Activated B cell treated with CpG ODN at 0.5 μM for 24 hours (primary cell): Measurements from ENCODE around the gene SHANK1. TPM values are rescaled to one million over a fixed set of nuclear protein-coding genes. Genes with fewer than 3 reads are reported as not detected.

Experiments used
- ATAC-seq: fragments of 200-7000 bp; cut with Tn5 transposase; one replicate; pipeline ENCODE4 v1.10.0; 2021; ENCODE audit warnings: low read depth, mild to moderate bottlenecking, moderate library complexity
- CTCF ChIA-PET: fragments of 350-600 bp; sonication (Branson Sonifier 250); formaldehyde crosslinking; loops from one replicate; lab custom pipeline; 2021; ENCODE audit warnings: antibody characterized with exemption; lab: Charles Lee
- POLR2A ChIA-PET: fragments of 350-600 bp; sonication (Branson Sonifier 250); formaldehyde crosslinking; loops from one replicate; lab custom pipeline; 2021; ENCODE audit warnings: antibody characterized with exemption; lab: Charles Lee
- DNase-seq: peaks from one replicate; pipeline ENCODE4 v3.0.0; 2022
- H3K27ac Mint-ChIP-seq: one replicate; pipeline ENCODE4 v1.8.0; 2020; ENCODE audit warnings: mixed read lengths
- H3K27me3 Mint-ChIP-seq: one replicate; pipeline ENCODE4 v1.8.0; 2021; ENCODE audit warnings: mixed read lengths
- H3K36me3 Mint-ChIP-seq: one replicate; pipeline ENCODE4 v1.8.0; 2021; ENCODE audit warnings: low read depth, mixed read lengths
- H3K4me1 Mint-ChIP-seq: one replicate; pipeline ENCODE4 v1.8.0; 2021; ENCODE audit warnings: mixed read lengths
- H3K4me3 Mint-ChIP-seq: one replicate; pipeline ENCODE4 v1.8.0; 2020; ENCODE audit warnings: mild to moderate bottlenecking, mixed read lengths
- H3K9me3 Mint-ChIP-seq: one replicate; pipeline ENCODE4 v1.8.0; 2020; ENCODE audit warnings: mixed read lengths
- CTCF ChIP-seq: fragments of 200-600 bp; IDR thresholded peaks from one replicate; pipeline ENCODE4 v1.8.0; 2022; ENCODE audit warnings: antibody characterized with exemption, mild to moderate bottlenecking
- intact Hi-C: fragments of 100-400 bp; cut with micrococcal nuclease; formaldehyde crosslinking; loops from one replicate; pipeline ENCODE4 v1.15.1; 2024
- total RNA-seq: library from RNA; stranded (reverse); gene quantifications from 2 replicates; pipeline ENCODE4 v1.2.3, GENCODE V29; 2022

SHANK1 gene
- total RNA-seq, 1 donor from 2014 or later = not detected

- H3K36me3 Mint-ChIP-seq = peaks cover 1% of the 10 kb centered on the region
- DNase-seq = peak; percentile 57
- H3K4me1 Mint-ChIP-seq = peaks cover 23% of the 10 kb centered on the region
- POLR2A ChIA-PET = no interaction called here
- H3K27me3 Mint-ChIP-seq = peaks cover 49% of the 10 kb centered on the region
- TF ChIP-seq CTCF = no peak
- peak overlapping the region; percentile 80 for H3K27ac Mint-ChIP-seq
- CTCF ChIA-PET = no interaction called here
- H3K4me3 Mint-ChIP-seq = peak overlapping the region; percentile 76
- intact Hi-C loops = loop anchor here (1.0 to 2.0 kb wide), 2 partner anchors 21 to 66 kb away; no protein-coding TSS in a partner anchor
- peak; percentile 63 for ATAC-seq
- peaks cover 11% of the 10 kb centered on the region for H3K9me3 Mint-ChIP-seq
Observed at GRCh38 chr19:50658441-50659317, 60.9 kb downstream of the SHANK1 start.

- peak; percentile 87 for ATAC-seq
- POLR2A ChIA-PET = no interaction called here
- DNase-seq = peak; percentile 61
- no peak for TF ChIP-seq CTCF
- Mint-ChIP-seq H3K36me3 (peaks cover 1% of the 10 kb centered on the region), H3K27ac (peak overlapping the region; percentile 80), H3K4me1 (peaks cover 23% of the 10 kb centered on the region), H3K27me3 (peaks cover 52% of the 10 kb centered on the region), H3K4me3 (peak overlapping the region; percentile 76), H3K9me3 (peaks cover 11% of the 10 kb centered on the region)
- intact Hi-C loops = loop anchor here (1.0 to 2.0 kb wide), 2 partner anchors 21 to 67 kb away; no protein-coding TSS in a partner anchor
- CTCF ChIA-PET = no interaction called here
Observed at GRCh38 chr19:50657712-50658440, 61.7 kb downstream of the SHANK1 start.

GRCh38 chr19:50657222-50657669 is 62.4 kb downstream of the SHANK1 start:
- intact Hi-C loops = no loop called here
- no peak for TF ChIP-seq CTCF
- H3K27me3 Mint-ChIP-seq = peaks cover 54% of the 10 kb centered on the region
- H3K9me3 Mint-ChIP-seq = peaks cover 11% of the 10 kb centered on the region
- CTCF ChIA-PET = no interaction called here
- POLR2A ChIA-PET = interaction anchor here (0.5 to 0.7 kb wide), 2 partner anchors 38 to 286 kb away, joined by 3 to 4 read pairs; no protein-coding TSS in a partner anchor
- ATAC-seq (no peak), DNase-seq (no peak)
- H3K4me1 Mint-ChIP-seq = peaks cover 23% of the 10 kb centered on the region
- peak overlapping the region; percentile 76 for H3K4me3 Mint-ChIP-seq
- no peak overlapping the region for H3K27ac Mint-ChIP-seq
- peaks cover 1% of the 10 kb centered on the region for H3K36me3 Mint-ChIP-seq

GRCh38 chr19:50654882-50655281 is 64.7 kb downstream of the SHANK1 start:
- Mint-ChIP-seq H3K4me3 (no peak overlapping the region), H3K4me1 (peaks cover 21% of the 10 kb centered on the region), H3K9me3 (peaks cover 11% of the 10 kb centered on the region), H3K36me3 (peaks cover 1% of the 10 kb centered on the region), H3K27me3 (peaks cover 47% of the 10 kb centered on the region), H3K27ac (no peak overlapping the region)
- no peak for TF ChIP-seq CTCF
- POLR2A ChIA-PET = no interaction called here
- DNase-seq = no peak
- CTCF ChIA-PET = no interaction called here
- ATAC-seq = no peak
- intact Hi-C loops = no loop called here

GRCh38 chr19:50652722-50653121 is 66.9 kb downstream of the SHANK1 start:
- H3K27me3 Mint-ChIP-seq = peaks cover 46% of the 10 kb centered on the region
- intact Hi-C loops = no loop called here
- no peak overlapping the region for H3K27ac Mint-ChIP-seq
- DNase-seq (no peak), ATAC-seq (no peak)
- H3K4me1 Mint-ChIP-seq = peaks cover 5% of the 10 kb centered on the region
- TF ChIP-seq CTCF = no peak
- no peak overlapping the region for H3K4me3 Mint-ChIP-seq
- ChIA-PET POLR2A (no interaction called here), CTCF (no interaction called here)
- peaks cover 11% of the 10 kb centered on the region for H3K9me3 Mint-ChIP-seq
- peaks cover 1% of the 10 kb centered on the region for H3K36me3 Mint-ChIP-seq
